Esophagus squamous epithelium (tissue), 5 donors: ENCODE data around the gene DCAF6. TPM values are rescaled to one million over a fixed set of nuclear protein-coding genes. Genes with fewer than 3 reads are reported as not detected.

Experiments
- DNase-seq: peaks from one replicate; lab custom pipeline; 2025; lab: John Stamatoyannopoulos, UW
- H3K27ac ChIP-seq, 4 donors: fragments of 200-600 bp; sonication (generic); one replicate each; pipeline ENCODE4 v1.5.1; 2016 to 2019; ENCODE audit warnings: mild to moderate bottlenecking in 1 of 4
- H3K27me3 ChIP-seq, 4 donors: fragments of 200-600 bp; sonication (generic); 1 replicate in 3 of 4; 2 replicates in 1 of 4; pipeline versions ENCODE4 v1.5.1 to v1.6.0; 2017 to 2021; ENCODE audit warnings: antibody characterized with exemption in 1 of 4
- H3K36me3 ChIP-seq, 3 donors: fragments of 200-600 bp; sonication (generic); one replicate each; pipeline ENCODE4 v1.5.1; 2016 to 2019
- H3K4me1 ChIP-seq, 3 donors: fragments of 200-600 bp; sonication (generic); one replicate each; pipeline ENCODE4 v1.5.1; 2017 to 2019
- H3K4me3 ChIP-seq, 4 donors: fragments of 200-600 bp; sonication (generic); 1 replicate in 3 of 4; 2 replicates in 1 of 4; pipeline ENCODE4 v1.5.1; 2016 to 2019; ENCODE audit warnings: mild to moderate bottlenecking in 2 of 4, moderate library complexity in 1 of 4
- H3K9me3 ChIP-seq, 3 donors: fragments of 200-600 bp; sonication (generic); one replicate each; pipeline ENCODE4 v1.5.1; 2016 to 2019
- CTCF ChIP-seq, 6 experiments: fragments of 450-650 bp in 4 of 6; fragments of 200-600 bp in 2 of 6; sonication (generic) in 2 of 6; IDR thresholded peaks; one replicate each; pipeline ENCODE4 v1.5.1; 2016 to 2019; ENCODE audit warnings: antibody characterized with exemption in 6 of 6, mild to moderate bottlenecking in 4 of 6, moderate library complexity in 4 of 6
- POLR2A ChIP-seq, 4 donors: fragments of 450-650 bp; IDR thresholded peaks; one replicate each; pipeline ENCODE4 v1.6.1; 2017; ENCODE audit warnings: antibody characterized with exemption in 4 of 4, mild to moderate bottlenecking in 4 of 4, moderate library complexity in 3 of 4
- WGBS, 2 donors: methylation state at CpG; one replicate each; pipeline ENCODE4 v1.1.5; 2018; 5-methylcytosine and 5-hydroxymethylcytosine counted together
- intact Hi-C: fragments of 100-400 bp; cut with DNase I; formaldehyde crosslinking; loops from one replicate; pipeline ENCODE4 v1.15.0; 2022
- total RNA-seq, 4 donors: library from RNA; depleted of rRNA; stranded (reverse); fragments of >200 nt; gene quantifications; one replicate each; pipeline ENCODE4 v1.1.0, GENCODE V29; 2016
- donor health status: DM: yes; HTN: yes; CAD: no.

The DCAF6 gene
- total RNA-seq, 4 donors from 2014 or later, result 20.1 to 65.8 (median 44.5) TPM

- Histone ChIP-seq H3K4me3 (peak within 1 kb of the TSS; percentile 88 to 97 (median 92)), H3K27ac (peak within 1 kb of the TSS; percentile 96 to 99 (median 98)), H3K9me3 (no peaks in the 10 kb centered on the region), H3K27me3 (no peaks in the 10 kb centered on the region), H3K36me3 (peaks cover 0 to 4% (median 0%) of the 10 kb centered on the region in 3 donors), H3K4me1 (peaks cover 0 to 57% (median 16%) of the 10 kb centered on the region in 3 donors)
- peak in 1 of 4 donors; percentile 42 for TF ChIP-seq POLR2A (IDR thresholded peaks at IDR 0.05)
- no peak for TF ChIP-seq CTCF (IDR thresholded peaks at IDR 0.05)
- DNase-seq, result peak; percentile 58
- intact Hi-C loops, result no loop called here
- 0% methylated on average over 25 to 26 of the region's 51 CpGs for WGBS, 2 donors
Measured at GRCh38 chr1:167936930-167937708, 636 bp downstream of the DCAF6 start, which contains the start of gene MPC2. MPC2 (minus strand) TSS chr1:167937072; CDS start chr1:167935841, 1,231 bp downstream.

DNA sequence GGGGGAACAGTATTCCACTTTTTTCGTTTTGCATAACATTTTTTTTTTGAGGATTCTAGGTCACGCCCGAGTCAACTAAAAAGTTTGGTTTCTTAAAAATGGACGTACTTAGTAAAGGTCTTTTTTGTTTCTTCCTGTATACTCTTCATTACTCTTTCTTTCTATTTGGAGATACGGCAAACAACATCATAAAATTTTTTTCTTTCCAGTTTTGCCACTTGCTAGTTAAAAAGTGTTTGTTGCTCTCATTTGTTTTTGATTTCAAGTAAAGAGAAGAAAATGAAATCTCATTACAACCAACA, 1.2 kb downstream of the DCAF6 start:
- Histone ChIP-seq H3K36me3 (peaks cover 0 to 6% (median 0%) of the 10 kb centered on the region in 3 donors), H3K4me3 (peak overlapping the region; percentile 88 to 97 (median 92)), H3K4me1 (peaks cover 0 to 52% (median 13%) of the 10 kb centered on the region in 3 donors), H3K27me3 (no peaks in the 10 kb centered on the region), H3K27ac (peak overlapping the region; percentile 96 to 99 (median 98)), H3K9me3 (no peaks in the 10 kb centered on the region)
- no peak for DNase-seq
- intact Hi-C loops, result no loop called here
- TF ChIP-seq CTCF (IDR thresholded peaks at IDR 0.05) (no peak), POLR2A (IDR thresholded peaks at IDR 0.05) (no peak)
- 0 to 1% methylated on average over 5 of the region's 5 CpGs for WGBS, 2 donors

DNA sequence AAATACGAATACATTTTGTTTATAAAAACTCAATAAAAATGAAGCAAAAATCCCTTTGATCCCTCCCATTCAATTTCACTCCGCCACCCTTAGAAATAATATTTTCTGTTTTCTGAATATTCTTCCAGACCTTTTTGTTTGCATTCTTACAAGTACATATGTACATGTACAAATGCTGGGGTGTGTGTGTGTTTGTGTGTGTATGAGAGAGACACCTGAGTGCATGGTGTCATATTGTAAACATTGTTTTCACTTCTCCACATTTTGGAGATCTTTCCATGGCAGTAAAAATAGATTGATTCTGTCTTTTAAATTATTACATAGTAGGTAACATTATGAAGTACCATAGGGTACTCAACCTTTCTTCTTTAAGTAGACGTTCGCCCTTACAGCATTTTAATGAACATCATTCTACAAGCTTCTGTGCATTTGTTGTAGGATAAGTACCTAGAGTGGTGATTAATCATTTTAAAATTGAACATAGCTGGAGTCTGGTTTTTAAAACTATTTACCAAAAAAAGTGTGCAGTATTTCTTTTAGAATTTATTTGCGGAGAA, 1.7 kb downstream of the DCAF6 start:
- peaks cover 0 to 47% (median 13%) of the 10 kb centered on the region in 3 donors for H3K4me1 ChIP-seq
- H3K9me3 ChIP-seq, result no peaks in the 10 kb centered on the region
- DNase-seq, result no peak
- 25 to 37% methylated on average over 5 of the region's 5 CpGs for WGBS, 2 donors
- peaks cover 0 to 6% (median 0%) of the 10 kb centered on the region in 3 donors for H3K36me3 ChIP-seq
- TF ChIP-seq CTCF (IDR thresholded peaks at IDR 0.05) (no peak), POLR2A (IDR thresholded peaks at IDR 0.05) (no peak)
- peak overlapping the region; percentile 88 to 97 (median 92) for H3K4me3 ChIP-seq
- intact Hi-C loops, result no loop called here
- no peaks in the 10 kb centered on the region for H3K27me3 ChIP-seq
- H3K27ac ChIP-seq, result peak overlapping the region in 3 of 4 donors; percentile 96 to 99 (median 97)

DNA sequence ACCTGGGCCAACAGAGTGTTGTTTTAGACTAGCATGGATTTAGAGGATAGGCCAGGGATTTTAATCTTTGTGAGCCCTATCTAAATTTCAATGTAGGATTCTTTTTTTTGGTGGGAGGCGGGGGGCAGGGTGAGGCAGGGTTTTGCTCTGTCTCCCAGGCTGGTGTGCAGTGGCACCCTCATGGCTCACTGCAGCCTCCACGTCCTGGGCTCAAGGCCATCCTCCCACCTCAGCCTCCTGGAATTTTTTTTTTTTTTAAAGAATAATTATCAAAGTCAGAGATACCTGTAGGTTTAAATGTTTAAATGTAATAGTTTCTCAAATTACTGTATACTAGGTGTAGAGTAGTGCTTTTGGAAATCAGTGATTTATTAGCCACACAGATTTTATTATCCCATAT, 3.8 kb downstream of the DCAF6 start:
- 100% methylated on average over 2 of the region's 2 CpGs for WGBS, 2 donors
- TF ChIP-seq POLR2A (IDR thresholded peaks at IDR 0.05) (no peak), CTCF (IDR thresholded peaks at IDR 0.05) (no peak)
- peaks cover 0 to 6% (median 0%) of the 10 kb centered on the region in 3 donors for H3K36me3 ChIP-seq
- DNase-seq, result no peak
- H3K9me3 ChIP-seq, result no peaks in the 10 kb centered on the region
- no peaks in the 10 kb centered on the region for H3K27me3 ChIP-seq
- H3K4me1 ChIP-seq, result peaks cover 0 to 26% (median 4%) of the 10 kb centered on the region in 3 donors
- no peak overlapping the region for H3K27ac ChIP-seq
- intact Hi-C loops, result no loop called here
- no peak overlapping the region for H3K4me3 ChIP-seq

DNA sequence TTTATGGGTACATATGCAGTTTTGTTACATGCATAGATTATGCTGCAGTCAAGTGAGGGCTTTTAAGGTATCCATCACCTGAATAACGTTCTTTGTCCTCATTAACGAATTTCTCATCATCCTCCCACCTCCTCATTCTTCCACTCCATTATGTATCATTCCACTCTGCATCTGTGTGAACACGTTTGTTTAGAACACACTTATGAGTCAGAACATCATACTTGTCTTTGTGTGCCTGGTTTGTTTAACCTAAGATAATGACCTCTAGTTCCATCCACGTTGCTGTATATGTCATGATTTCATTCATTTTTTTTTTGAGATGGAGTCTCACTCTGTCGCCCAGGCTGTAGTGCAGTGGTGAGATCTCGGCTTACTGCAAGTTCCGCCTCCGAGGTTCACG, 7.1 kb downstream of the DCAF6 start:
- WGBS, 2 donors, result 58 to 62% methylated on average over 7 to 9 of the region's 9 CpGs
- H3K27me3 ChIP-seq, result no peaks in the 10 kb centered on the region
- no peaks in the 10 kb centered on the region for H3K9me3 ChIP-seq
- TF ChIP-seq CTCF (IDR thresholded peaks at IDR 0.05), result no peak
- no peak for TF ChIP-seq POLR2A (IDR thresholded peaks at IDR 0.05)
- H3K27ac ChIP-seq, result no peak overlapping the region
- intact Hi-C loops, result no loop called here
- no peak overlapping the region for H3K4me3 ChIP-seq
- no peak for DNase-seq
- peaks cover 0 to 6% (median 0%) of the 10 kb centered on the region in 3 donors for H3K36me3 ChIP-seq
- H3K4me1 ChIP-seq, result peaks cover 0 to 27% (median 4%) of the 10 kb centered on the region in 3 donors
